H1 (cell line): ENCODE results near the gene ABHD12.

Experiments
- ATF2 ChIP-seq: IDR thresholded peaks from 2 replicates; pipeline ENCODE4 v1.6.1; 2012; ENCODE audit warnings: low read length, inconsistent platforms
- BRCA1 ChIP-seq: IDR thresholded peaks from 2 replicates; pipeline ENCODE4 v1.6.1; 2012; ENCODE audit warnings: low read depth, low read length, improper control_type of control experiment
- CEBPB ChIP-seq: IDR thresholded peaks from 2 replicates; pipeline ENCODE4 v1.6.1; 2012; ENCODE audit warnings: low read depth, low read length
- CTCF ChIP-seq, 3 experiments: IDR thresholded peaks; 1 replicate in 2 of 3; 2 replicates in 1 of 3; pipeline versions ENCODE4 v1.5.1 to v1.6.1; 2011; ENCODE audit warnings: low read length in 3 of 3, mild to moderate bottlenecking in 3 of 3, inconsistent platforms in 2 of 3, low read depth in 1 of 3, moderate library complexity in 1 of 3; ENCODE audit not compliant: insufficient read depth in 1 of 3; ENCODE audit errors: control extremely low read depth in 1 of 3
- EZH2 ChIP-seq: fragments of 200-600 bp; sonication (generic); IDR thresholded peaks from 2 replicates; pipeline ENCODE4 v1.7.1; 2012; ENCODE audit warnings: low read depth, mild to moderate bottlenecking, moderate library complexity, low read length, inconsistent platforms; ENCODE audit not compliant: severe bottlenecking
- KDM1A ChIP-seq: fragments of 200-600, 300-600 bp; sonication (generic); IDR thresholded peaks from 2 replicates; pipeline ENCODE4 v1.7.1; 2016; ENCODE audit warnings: mild to moderate bottlenecking, low read length, borderline replicate concordance
- POU5F1 ChIP-seq: IDR thresholded peaks from 2 replicates; pipeline ENCODE4 v1.6.1; 2011; ENCODE audit warnings: low read depth, mild to moderate bottlenecking, low read length, moderate library complexity
- RAD21 ChIP-seq, 2 experiments: IDR thresholded peaks in 1 of 2; conservative IDR thresholded peaks in 1 of 2; 2 replicates each; pipeline ENCODE4 v1.6.1; 2011; ENCODE audit warnings: low read depth in 2 of 2, low read length in 2 of 2, improper control_type of control experiment in 1 of 2, inconsistent platforms in 1 of 2, mild to moderate bottlenecking in 1 of 2, moderate library complexity in 1 of 2
- RXRA ChIP-seq: IDR thresholded peaks from 2 replicates; pipeline ENCODE4 v1.6.1; 2011; ENCODE audit warnings: low read depth, mild to moderate bottlenecking, low read length, moderate library complexity; ENCODE audit not compliant: insufficient read depth
- SIN3A ChIP-seq, 2 experiments: IDR thresholded peaks in 1 of 2; conservative IDR thresholded peaks in 1 of 2; 2 replicates each; pipeline ENCODE4 v1.6.1; 2011 to 2012; ENCODE audit warnings: low read length in 2 of 2, improper control_type of control experiment in 1 of 2, low read depth in 1 of 2, mild to moderate bottlenecking in 1 of 2
- TCF12 ChIP-seq: IDR thresholded peaks from 2 replicates; pipeline ENCODE4 v1.6.1; 2011; ENCODE audit warnings: low read depth, mild to moderate bottlenecking, low read length
- YY1 ChIP-seq: IDR thresholded peaks from 2 replicates; pipeline ENCODE4 v1.6.1; 2011; ENCODE audit warnings: low read depth, mild to moderate bottlenecking, low read length

- TF ChIP-seq CTCF (IDR thresholded peaks at IDR 0.05; ENCODE audit: control extremely low read depth in 1 of 3, insufficient read depth in 1 of 3, low read depth in 1 of 3, low read length in 3 of 3) (no peak), ATF2 (no peak), POU5F1 (no peak), SIN3A (conservative IDR thresholded peaks at IDR 0.05 in 1 of 2, IDR thresholded peaks at IDR 0.05 in 1 of 2; ENCODE audit: low read depth in 1 of 2, low read length in 2 of 2) (no peak), KDM1A (no peak), TCF12 (no peak), EZH2 (no peak), RXRA (no peak), BRCA1 (no peak), CEBPB (no peak), YY1 (no peak), RAD21 (IDR thresholded peaks at IDR 0.05 in 1 of 2, conservative IDR thresholded peaks at IDR 0.05 in 1 of 2; ENCODE audit: low read depth in 2 of 2, low read length in 2 of 2) (no peak)
Observed at GRCh38 chr20:25258476-25258805, 132.2 kb downstream of the ABHD12 start.
